Keratinocyte (primary cell): Measurements from ENCODE around the gene PTMA.

Experiments used
- CTCF ChIP-seq, 3 experiments: IDR thresholded peaks in 1 of 3; conservative IDR thresholded peaks in 1 of 3; optimal IDR thresholded peaks in 1 of 3; 2 replicates in 2 of 3; 3 replicates in 1 of 3; pipeline versions ENCODE3 to v1.5.1; 2011; ENCODE audit warnings: low read length in 3 of 3, mild to moderate bottlenecking in 3 of 3, moderate library complexity in 2 of 3, control low read depth in 1 of 3, inconsistent platforms in 1 of 3; ENCODE audit not compliant: insufficient read depth in 2 of 3; ENCODE audit errors: extremely low read depth in 1 of 3
- EZH2 ChIP-seq: IDR thresholded peaks from one replicate; pipeline ENCODE4 v1.6.1; 2012; ENCODE audit warnings: inconsistent platforms, mild to moderate bottlenecking, low read length, moderate library complexity

DNA sequence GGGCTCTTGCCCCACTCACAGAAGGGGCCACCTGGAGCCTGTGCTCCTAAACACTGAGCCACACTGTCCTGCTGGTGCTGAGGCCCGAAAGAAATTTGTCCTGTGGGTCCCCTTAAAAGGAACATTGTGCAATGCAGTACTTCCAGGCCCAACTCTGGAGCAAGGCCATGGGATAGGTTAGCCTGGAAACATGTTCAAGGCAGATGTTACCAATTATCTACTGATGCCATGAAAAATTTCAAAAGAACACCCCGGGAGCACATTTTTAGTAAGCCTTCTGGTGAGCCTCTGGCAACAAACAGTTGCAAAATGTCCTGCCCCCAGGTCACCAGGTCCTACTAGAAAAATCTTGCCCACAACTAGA is 12.3 kb upstream of the PTMA start:
- TF ChIP-seq CTCF (optimal IDR thresholded peaks at IDR 0.05 in 1 of 3, IDR thresholded peaks at IDR 0.05 in 1 of 3, conservative IDR thresholded peaks at IDR 0.05 in 1 of 3; ENCODE audit: extremely low read depth in 1 of 3, insufficient read depth in 2 of 3, low read length in 3 of 3), result no peak
- no peak for TF ChIP-seq EZH2
